NCI-H345 treated with DMSO at 0.1 percent for 48 hours (cell line): ENCODE results near the gene GNAO1.
A peak's percentile ranks its signal among the peaks of the same experiment; 100 is the strongest.

Experiments used
- DNase-seq: peaks from one replicate; lab custom pipeline; 2025; ENCODE audit not compliant: unreplicated experiment; lab: John Stamatoyannopoulos, UW

GNAO1 gene

GRCh38 chr16:56288019-56288418 lies 96.7 kb downstream of the GNAO1 start:
- DNase-seq = peak; percentile 50

- DNase-seq = no peak
These were observed 98.1 kb downstream of the GNAO1 start for GRCh38 chr16:56289416-56289815.

- no peak for DNase-seq
These were observed 98.6 kb downstream of the GNAO1 start for GRCh38 chr16:56289862-56290261.

GRCh38 chr16:56294014-56294413 lies 102.7 kb downstream of the GNAO1 start:
- DNase-seq = no peak

GRCh38 chr16:56294579-56294978 lies 103.3 kb downstream of the GNAO1 start:
- no peak for DNase-seq

GRCh38 chr16:56295059-56295665 lies 103.9 kb downstream of the GNAO1 start:
- DNase-seq = no peak

- DNase-seq = no peak
These were observed 104.6 kb downstream of the GNAO1 start for GRCh38 chr16:56295739-56296527.

GRCh38 chr16:56297684-56298083 lies 106.4 kb downstream of the GNAO1 start:
- no peak for DNase-seq

GRCh38 chr16:56298116-56298515 lies 106.8 kb downstream of the GNAO1 start:
- peak; percentile 58 for DNase-seq

GRCh38 chr16:56298948-56299596 lies 107.8 kb downstream of the GNAO1 start:
- peak; percentile 38 for DNase-seq

GRCh38 chr16:56300242-56300623 lies 108.9 kb downstream of the GNAO1 start:
- DNase-seq = no peak

- no peak for DNase-seq
These were observed 109.9 kb downstream of the GNAO1 start for GRCh38 chr16:56300891-56301850.

GRCh38 chr16:56302506-56302905 lies 111.2 kb downstream of the GNAO1 start:
- no peak for DNase-seq

GRCh38 chr16:56303066-56303715 lies 111.9 kb downstream of the GNAO1 start:
- no peak for DNase-seq

- no peak for DNase-seq
These were observed 112.6 kb downstream of the GNAO1 start for GRCh38 chr16:56303880-56304279.

GRCh38 chr16:56305956-56306565 lies 114.8 kb downstream of the GNAO1 start:
- DNase-seq = no peak

- DNase-seq = no peak
These were observed 115.6 kb downstream of the GNAO1 start for GRCh38 chr16:56306690-56307533.

GRCh38 chr16:56307534-56307873 lies 116.2 kb downstream of the GNAO1 start:
- DNase-seq = no peak

- no peak for DNase-seq
These were observed 117.7 kb downstream of the GNAO1 start for GRCh38 chr16:56309008-56309407.
